ENCODE data around the gene HBZ. TPM values are rescaled to one million over a fixed set of nuclear protein-coding genes. Genes with fewer than 3 reads are reported as not detected.
A peak's percentile ranks its signal among the peaks of the same experiment; 100 is the strongest.

HBZ gene
- 1.0 TPM for total RNA-seq

DNA sequence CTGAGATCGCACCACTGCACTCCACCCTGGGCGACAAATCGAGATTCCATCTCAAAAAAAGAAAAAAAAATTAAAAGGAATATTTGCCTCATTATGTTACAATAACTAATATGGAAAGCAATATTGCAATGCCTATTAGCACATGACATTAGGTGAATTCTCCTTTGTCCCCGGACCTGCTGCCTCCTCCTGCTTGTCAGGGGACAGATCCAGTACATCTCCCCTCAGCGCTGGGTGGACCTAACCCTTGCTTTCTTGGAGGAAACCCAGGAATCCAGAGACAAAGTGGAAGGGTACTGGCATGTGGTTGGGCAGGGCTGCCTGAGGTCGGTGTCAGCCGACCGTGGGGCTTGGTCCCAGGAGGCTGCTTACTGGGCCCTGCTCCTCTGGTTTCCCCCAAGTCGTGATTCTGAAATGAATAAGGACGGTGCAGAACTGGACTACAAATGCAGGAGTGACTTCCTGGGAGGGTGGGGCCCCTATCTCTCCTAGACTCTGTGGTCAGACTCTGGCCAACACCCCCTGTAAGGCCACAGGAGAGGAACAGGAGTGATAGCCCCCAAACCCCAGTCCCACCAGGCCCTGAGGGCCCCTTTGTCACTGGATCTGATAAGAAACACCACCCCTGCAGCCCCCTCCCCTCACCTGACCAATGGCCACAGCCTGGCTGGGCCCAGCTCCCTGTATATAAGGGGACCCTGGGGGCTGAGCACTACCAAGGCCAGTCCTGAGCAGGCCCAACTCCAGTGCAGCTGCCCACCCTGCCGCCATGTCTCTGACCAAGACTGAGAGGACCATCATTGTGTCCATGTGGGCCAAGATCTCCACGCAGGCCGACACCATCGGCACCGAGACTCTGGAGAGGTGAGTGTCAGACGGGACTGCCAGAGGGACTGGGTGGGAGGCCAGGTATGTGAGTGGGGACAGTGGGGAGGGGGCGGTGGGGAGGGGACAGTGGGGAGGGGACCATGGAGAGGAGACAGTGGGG lies at the start of gene HBZ:
HBZ (plus strand) TSS at position 504 of the 988 bp plus-strand sequence; CDS start at position 770, 266 bp downstream.
- Histone ChIP-seq H3K9me3 (ENCODE audit: control insufficient read depth in 3 of 3, low read length in 3 of 3) (no peaks in the 10 kb centered on the region), H3K27me3 (ENCODE audit: control insufficient read depth in 3 of 3, insufficient read depth in 3 of 3, low read length in 3 of 3) (peaks cover 22 to 33% (median 28%) of the 10 kb centered on the region in 3 donors)

DNA sequence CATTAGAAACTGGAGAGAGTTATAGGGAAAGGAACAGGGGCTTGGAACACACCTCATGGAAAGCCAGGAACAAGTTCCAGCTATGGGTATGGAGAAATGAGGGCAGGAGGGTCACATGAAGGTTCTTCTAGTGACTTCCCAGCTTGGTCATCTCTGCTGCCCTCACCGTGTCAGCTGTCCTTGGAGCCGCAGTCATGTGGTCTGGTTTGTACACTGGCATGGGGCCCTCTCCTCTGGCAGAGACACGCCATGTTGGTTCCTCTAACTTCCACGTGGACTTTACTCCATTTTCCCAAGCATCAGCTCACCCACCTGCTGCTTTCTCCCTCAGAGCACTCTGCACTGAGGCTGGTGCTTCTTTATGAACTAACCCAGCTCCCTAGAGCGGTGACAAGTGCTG lies 48.1 kb upstream of the HBZ start:
- H3K36me3 ChIP-seq (ENCODE audit: control insufficient read depth in 3 of 3, insufficient read depth in 3 of 3, low read length in 3 of 3), result peaks cover 8 to 18% (median 15%) of the 10 kb centered on the region in 3 donors
- no peak overlapping the region for H3K9ac ChIP-seq (ENCODE audit: low read depth in 1 of 3, low read length in 3 of 3)
- no peaks in the 10 kb centered on the region for H3K9me3 ChIP-seq (ENCODE audit: control insufficient read depth in 3 of 3, low read length in 3 of 3)
- peak overlapping the region; percentile 13 for H3K27ac ChIP-seq (ENCODE audit: low read depth, low read length)
- peaks cover 27 to 43% (median 36%) of the 10 kb centered on the region in 3 donors for H3K4me1 ChIP-seq (ENCODE audit: control insufficient read depth in 3 of 3, insufficient read depth in 3 of 3, low read length in 3 of 3)
- H3K27me3 ChIP-seq (ENCODE audit: control insufficient read depth in 3 of 3, insufficient read depth in 3 of 3, low read length in 3 of 3), result no peaks in the 10 kb centered on the region
- no peak overlapping the region for H3K4me3 ChIP-seq (ENCODE audit: low read length in 3 of 3)

More for the DNA sequence above, at the start of gene HBZ:
- H3K4me1 ChIP-seq (ENCODE audit: control insufficient read depth in 3 of 3, insufficient read depth in 3 of 3, low read length in 3 of 3), result peaks cover 4 to 10% (median 8%) of the 10 kb centered on the region in 3 donors
- no peaks in the 10 kb centered on the region for H3K36me3 ChIP-seq (ENCODE audit: control insufficient read depth in 3 of 3, insufficient read depth in 3 of 3, low read length in 3 of 3)
- no peak within 1 kb of the TSS for H3K27ac ChIP-seq (ENCODE audit: low read depth, low read length)
- no peak within 1 kb of the TSS for H3K4me3 ChIP-seq (ENCODE audit: low read length in 3 of 3)
- no peak within 1 kb of the TSS for H3K9ac ChIP-seq (ENCODE audit: low read depth in 1 of 3, low read length in 3 of 3)

DNA sequence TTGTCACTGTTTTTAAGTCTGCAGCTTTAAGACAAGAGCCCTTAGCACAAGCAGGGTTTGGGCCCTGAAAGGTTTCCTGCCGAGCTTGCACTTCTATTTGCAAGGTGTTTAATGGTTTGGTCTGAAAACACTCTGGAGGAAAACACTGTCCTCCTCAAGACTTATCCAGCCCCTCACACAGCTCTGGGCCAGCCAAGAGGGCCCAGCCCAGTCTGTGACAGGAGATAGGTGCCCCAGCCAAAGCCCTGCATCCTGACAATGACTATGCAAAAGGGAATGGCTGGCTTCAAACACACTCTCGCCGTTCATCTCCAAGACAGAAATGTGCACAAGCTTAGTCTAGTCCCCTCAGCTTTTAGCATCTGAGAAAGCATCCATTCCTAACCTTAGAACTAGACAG lies 47.5 kb upstream of the HBZ start:
- peak overlapping the region; percentile 13 for H3K27ac ChIP-seq (ENCODE audit: low read depth, low read length)
- H3K4me3 ChIP-seq (ENCODE audit: low read length in 3 of 3), result no peak overlapping the region
- H3K9ac ChIP-seq (ENCODE audit: low read depth in 1 of 3, low read length in 3 of 3), result peak overlapping the region in 1 of 3 donors; percentile 3
- H3K4me1 ChIP-seq (ENCODE audit: control insufficient read depth in 3 of 3, insufficient read depth in 3 of 3, low read length in 3 of 3), result peaks cover 27 to 43% (median 36%) of the 10 kb centered on the region in 3 donors
- peaks cover 12 to 21% (median 18%) of the 10 kb centered on the region in 3 donors for H3K36me3 ChIP-seq (ENCODE audit: control insufficient read depth in 3 of 3, insufficient read depth in 3 of 3, low read length in 3 of 3)
- H3K9me3 ChIP-seq (ENCODE audit: control insufficient read depth in 3 of 3, low read length in 3 of 3), result no peaks in the 10 kb centered on the region
- H3K27me3 ChIP-seq (ENCODE audit: control insufficient read depth in 3 of 3, insufficient read depth in 3 of 3, low read length in 3 of 3), result no peaks in the 10 kb centered on the region

DNA sequence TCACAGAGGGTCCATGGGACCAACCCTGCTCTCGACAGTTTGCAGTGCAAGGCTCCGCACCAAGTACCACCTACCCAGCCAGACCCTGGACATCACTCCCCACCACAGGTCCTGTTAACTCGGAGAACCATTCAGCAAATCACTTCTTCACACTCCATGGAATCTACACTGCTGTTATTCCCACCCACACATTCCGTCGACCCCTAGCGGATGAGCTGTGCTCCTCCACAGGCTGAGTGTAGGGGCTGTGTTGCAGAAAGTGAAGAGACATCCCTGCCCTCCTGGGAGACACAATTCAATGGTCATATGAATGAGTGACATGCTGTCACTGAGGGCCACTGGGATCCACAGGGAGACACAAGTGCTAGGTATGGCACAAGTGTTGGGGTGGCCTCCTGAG lies 46.9 kb upstream of the HBZ start:
- no peak overlapping the region for H3K9ac ChIP-seq (ENCODE audit: low read depth in 1 of 3, low read length in 3 of 3)
- peaks cover 16 to 20% (median 20%) of the 10 kb centered on the region in 3 donors for H3K36me3 ChIP-seq (ENCODE audit: control insufficient read depth in 3 of 3, insufficient read depth in 3 of 3, low read length in 3 of 3)
- H3K9me3 ChIP-seq (ENCODE audit: control insufficient read depth in 3 of 3, low read length in 3 of 3), result no peaks in the 10 kb centered on the region
- no peak overlapping the region for H3K27ac ChIP-seq (ENCODE audit: low read depth, low read length)
- H3K4me3 ChIP-seq (ENCODE audit: low read length in 3 of 3), result no peak overlapping the region
- no peaks in the 10 kb centered on the region for H3K27me3 ChIP-seq (ENCODE audit: control insufficient read depth in 3 of 3, insufficient read depth in 3 of 3, low read length in 3 of 3)
- H3K4me1 ChIP-seq (ENCODE audit: control insufficient read depth in 3 of 3, insufficient read depth in 3 of 3, low read length in 3 of 3), result peaks cover 27 to 40% (median 36%) of the 10 kb centered on the region in 3 donors

DNA sequence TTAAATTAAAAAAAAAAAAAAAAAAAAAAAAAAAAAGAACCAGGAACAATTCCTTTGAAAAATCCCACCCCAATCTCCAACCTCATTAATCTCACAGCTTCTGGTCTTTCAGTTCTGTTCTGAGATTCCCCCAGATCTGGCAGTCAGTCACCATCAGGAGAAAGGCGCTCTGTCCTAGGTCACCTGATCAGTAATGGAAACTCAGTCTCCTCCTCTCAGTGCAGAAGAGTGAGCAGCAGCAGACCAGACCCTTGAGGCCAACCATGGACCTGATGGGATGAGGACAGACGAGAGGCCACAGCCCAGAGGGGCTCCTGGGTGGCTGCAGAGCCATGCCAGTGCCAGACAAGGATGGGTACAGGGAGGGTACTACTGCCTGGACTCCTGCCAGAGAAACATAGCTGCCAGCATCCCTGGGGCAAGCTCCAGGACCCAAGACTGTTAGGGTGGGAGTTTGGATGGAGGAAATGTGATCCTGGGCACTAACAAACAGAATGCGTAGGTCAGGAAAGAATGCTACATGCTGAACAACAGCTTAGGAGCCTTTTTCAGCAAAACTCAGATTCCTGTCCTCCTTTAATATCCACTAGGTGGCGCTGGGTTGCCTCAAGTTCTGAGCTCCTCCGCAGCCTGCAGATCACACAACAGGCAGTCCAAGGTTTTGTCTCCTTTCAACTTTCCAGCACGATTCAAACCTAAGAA lies 45.7 kb upstream of the HBZ start:
- peaks cover 19 to 23% (median 20%) of the 10 kb centered on the region in 3 donors for H3K36me3 ChIP-seq (ENCODE audit: control insufficient read depth in 3 of 3, insufficient read depth in 3 of 3, low read length in 3 of 3)
- H3K9ac ChIP-seq (ENCODE audit: low read depth in 1 of 3, low read length in 3 of 3), result no peak overlapping the region
- H3K27me3 ChIP-seq (ENCODE audit: control insufficient read depth in 3 of 3, insufficient read depth in 3 of 3, low read length in 3 of 3), result no peaks in the 10 kb centered on the region
- H3K4me1 ChIP-seq (ENCODE audit: control insufficient read depth in 3 of 3, insufficient read depth in 3 of 3, low read length in 3 of 3), result peaks cover 17 to 31% (median 26%) of the 10 kb centered on the region in 3 donors
- no peak overlapping the region for H3K4me3 ChIP-seq (ENCODE audit: low read length in 3 of 3)
- H3K9me3 ChIP-seq (ENCODE audit: control insufficient read depth in 3 of 3, low read length in 3 of 3), result no peaks in the 10 kb centered on the region
- H3K27ac ChIP-seq (ENCODE audit: low read depth, low read length), result no peak overlapping the region

DNA sequence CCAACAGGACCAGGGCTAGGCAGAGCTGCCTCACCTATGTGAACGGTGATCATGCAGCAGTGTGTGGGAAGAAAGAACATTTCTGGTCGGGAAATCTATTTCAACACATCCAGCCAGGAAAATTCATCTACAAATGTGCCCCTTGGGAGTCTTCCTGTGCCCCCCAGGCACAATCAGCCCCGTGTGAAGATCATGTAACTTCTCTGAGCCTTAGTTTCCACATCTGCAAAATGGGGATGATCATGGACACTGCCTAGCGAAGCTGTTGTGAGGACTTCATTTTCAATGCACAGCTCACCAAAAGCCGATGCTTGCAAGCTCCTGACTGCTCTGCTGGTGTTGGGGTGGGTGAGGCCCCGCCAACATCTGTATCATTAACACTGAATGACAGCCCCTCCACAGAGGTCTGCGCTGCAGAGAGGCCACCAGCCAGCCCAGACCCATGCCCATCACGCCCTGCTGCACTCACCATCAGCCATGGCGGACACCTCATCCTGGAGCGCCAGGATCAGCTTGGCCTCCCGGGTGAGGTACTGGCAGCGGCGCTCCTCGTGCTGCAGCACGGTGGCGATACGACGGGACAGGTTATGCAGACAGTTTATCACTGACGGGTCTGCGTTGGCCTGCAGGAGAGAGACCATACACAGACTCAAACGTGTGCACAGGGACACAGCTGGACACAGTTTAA lies 40.1 kb upstream of the HBZ start:
- peaks cover 0 to 10% (median 7%) of the 10 kb centered on the region in 3 donors for H3K4me1 ChIP-seq (ENCODE audit: control insufficient read depth in 3 of 3, insufficient read depth in 3 of 3, low read length in 3 of 3)
- no peak overlapping the region for H3K4me3 ChIP-seq (ENCODE audit: low read length in 3 of 3)
- H3K9ac ChIP-seq (ENCODE audit: low read depth in 1 of 3, low read length in 3 of 3), result no peak overlapping the region
- no peak overlapping the region for H3K27ac ChIP-seq (ENCODE audit: low read depth, low read length)
- H3K9me3 ChIP-seq (ENCODE audit: control insufficient read depth in 3 of 3, low read length in 3 of 3), result no peaks in the 10 kb centered on the region
- H3K27me3 ChIP-seq (ENCODE audit: control insufficient read depth in 3 of 3, insufficient read depth in 3 of 3, low read length in 3 of 3), result no peaks in the 10 kb centered on the region
- H3K36me3 ChIP-seq (ENCODE audit: control insufficient read depth in 3 of 3, insufficient read depth in 3 of 3, low read length in 3 of 3), result peaks cover 33 to 49% (median 40%) of the 10 kb centered on the region in 3 donors

DNA sequence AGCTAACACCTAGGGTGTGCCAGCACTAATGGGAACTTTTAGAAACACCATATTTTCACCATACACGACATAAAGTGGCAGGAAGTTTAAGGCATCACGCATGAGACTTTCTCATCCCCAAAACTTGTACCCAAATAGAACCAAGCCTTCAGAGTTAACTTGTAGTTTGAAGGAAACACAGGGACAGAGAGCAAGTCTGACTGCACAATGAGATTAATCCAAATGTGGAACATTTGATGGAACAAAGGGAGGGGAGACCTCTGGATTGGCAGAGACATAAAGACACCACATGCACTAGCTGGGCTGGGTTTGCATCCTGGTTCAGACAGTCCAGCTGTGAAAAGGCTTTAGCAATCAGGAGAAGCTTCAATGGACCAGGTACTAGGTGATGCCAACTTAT lies 38.1 kb upstream of the HBZ start:
- Histone ChIP-seq H3K27ac (ENCODE audit: low read depth, low read length) (no peak overlapping the region), H3K36me3 (ENCODE audit: control insufficient read depth in 3 of 3, insufficient read depth in 3 of 3, low read length in 3 of 3) (peaks cover 25 to 46% (median 41%) of the 10 kb centered on the region in 3 donors), H3K4me3 (ENCODE audit: low read length in 3 of 3) (no peak overlapping the region), H3K9me3 (ENCODE audit: control insufficient read depth in 3 of 3, low read length in 3 of 3) (no peaks in the 10 kb centered on the region), H3K4me1 (ENCODE audit: control insufficient read depth in 3 of 3, insufficient read depth in 3 of 3, low read length in 3 of 3) (peaks cover 0 to 15% (median 7%) of the 10 kb centered on the region in 3 donors), H3K27me3 (ENCODE audit: control insufficient read depth in 3 of 3, insufficient read depth in 3 of 3, low read length in 3 of 3) (no peaks in the 10 kb centered on the region), H3K9ac (ENCODE audit: low read depth in 1 of 3, low read length in 3 of 3) (no peak overlapping the region)

DNA sequence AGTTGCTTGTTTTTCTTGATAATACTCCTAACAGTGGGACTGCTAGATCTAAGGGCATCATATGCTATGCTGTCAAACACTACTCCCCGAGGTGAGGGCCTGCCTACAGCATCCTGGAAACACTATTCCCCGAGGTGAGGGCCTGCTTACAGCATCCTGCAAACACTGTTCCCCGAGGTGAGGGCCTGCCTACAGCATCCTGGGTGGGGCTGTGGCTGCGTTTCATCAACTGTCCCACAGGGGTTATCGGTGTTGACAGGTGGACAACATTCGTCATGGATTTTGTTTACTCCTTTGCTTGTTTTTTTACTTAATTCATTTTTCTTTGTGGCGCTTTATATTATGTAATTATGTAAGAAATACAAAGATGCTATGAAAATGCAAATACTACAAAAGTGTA lies 36.4 kb upstream of the HBZ start:
- Histone ChIP-seq H3K9me3 (ENCODE audit: control insufficient read depth in 3 of 3, low read length in 3 of 3) (no peaks in the 10 kb centered on the region), H3K27ac (ENCODE audit: low read depth, low read length) (no peak overlapping the region), H3K4me1 (ENCODE audit: control insufficient read depth in 3 of 3, insufficient read depth in 3 of 3, low read length in 3 of 3) (peaks cover 4 to 15% (median 7%) of the 10 kb centered on the region in 3 donors), H3K36me3 (ENCODE audit: control insufficient read depth in 3 of 3, insufficient read depth in 3 of 3, low read length in 3 of 3) (peaks cover 24 to 38% (median 35%) of the 10 kb centered on the region in 3 donors), H3K27me3 (ENCODE audit: control insufficient read depth in 3 of 3, insufficient read depth in 3 of 3, low read length in 3 of 3) (no peaks in the 10 kb centered on the region), H3K9ac (ENCODE audit: low read depth in 1 of 3, low read length in 3 of 3) (no peak overlapping the region), H3K4me3 (ENCODE audit: low read length in 3 of 3) (no peak overlapping the region)

Data from skeletal muscle tissue (tissue), 4 donors.